Neural crest cell (in vitro differentiated cells): Measurements from ENCODE around the gene DYNLL2. TPM values are rescaled to one million over a fixed set of nuclear protein-coding genes. Genes with fewer than 3 reads are reported as not detected.
"Not testable (repeated sequence)": the region's sequence is repeated elsewhere in the genome, so short reads cannot be mapped to it uniquely, and the experiment has no call there.

Source experiments
- DNase-seq: peaks from one replicate; pipeline ENCODE4 v3.0.0; 2021; ENCODE audit warnings: low read depth, mixed read lengths, low spot score
- H3K27ac Mint-ChIP-seq: one replicate; pipeline ENCODE4 v1.8.0; 2021; ENCODE audit warnings: mild to moderate bottlenecking, mixed read lengths; ENCODE audit not compliant: unreplicated experiment
- H3K27me3 Mint-ChIP-seq: 2 replicates; pipeline ENCODE4 v1.8.0; 2021; ENCODE audit warnings: low read depth, mild to moderate bottlenecking, mixed read lengths
- H3K36me3 Mint-ChIP-seq: 2 replicates; pipeline ENCODE4 v1.8.0; 2021; ENCODE audit warnings: low read depth, mild to moderate bottlenecking, mixed read lengths
- H3K4me1 Mint-ChIP-seq: 2 replicates; pipeline ENCODE4 v1.8.0; 2021; ENCODE audit warnings: mixed read lengths
- H3K4me3 Mint-ChIP-seq: one replicate; pipeline ENCODE4 v1.8.0; 2021; ENCODE audit warnings: mild to moderate bottlenecking, mixed read lengths
- H3K9me3 Mint-ChIP-seq: 2 replicates; pipeline ENCODE4 v1.8.0; 2021; ENCODE audit warnings: mixed read lengths
- total RNA-seq: library from RNA; stranded (reverse); gene quantifications from 2 replicates; pipeline ENCODE4 v1.2.1, GENCODE V29; 2021
- TF ChIP-seq, protein P1 (sequence below): fragments of 200-600 bp; sonication (generic); conservative IDR thresholded peaks from 2 replicates; pipeline ENCODE4 v1.5.0; 2021; ENCODE audit warnings: antibody characterized with exemption, mild to moderate bottlenecking

DYNLL2 gene
- total RNA-seq, 1 donor from 2014 or later, result 95.9 TPM

DNA sequence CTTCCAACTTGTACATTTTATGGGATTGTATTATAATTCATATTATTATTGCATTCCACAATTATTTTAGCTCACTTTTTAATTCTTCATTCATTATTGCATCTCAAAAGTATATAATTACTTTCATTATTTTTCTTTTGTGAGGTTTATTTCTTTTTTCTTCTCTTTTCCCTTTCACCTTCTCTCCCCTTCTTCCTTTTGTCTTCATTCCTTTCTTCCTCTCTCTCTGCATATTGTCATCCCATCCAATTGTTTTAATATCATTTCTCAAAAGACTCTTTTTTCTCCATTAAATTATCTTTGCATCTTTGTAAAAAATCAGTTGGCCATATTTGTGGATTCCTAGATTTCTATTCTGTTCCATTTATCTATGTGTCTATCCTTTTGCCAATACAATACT lies 17.3 kb downstream of the DYNLL2 start:
- Mint-ChIP-seq H3K4me1 (no peaks in the 10 kb centered on the region), H3K27ac (no peak overlapping the region), H3K9me3 (no peaks in the 10 kb centered on the region), H3K27me3 (no peaks in the 10 kb centered on the region), H3K4me3 (no peak overlapping the region), H3K36me3 (peaks cover 10% of the 10 kb centered on the region)
- TF ChIP-seq, protein P1, sequence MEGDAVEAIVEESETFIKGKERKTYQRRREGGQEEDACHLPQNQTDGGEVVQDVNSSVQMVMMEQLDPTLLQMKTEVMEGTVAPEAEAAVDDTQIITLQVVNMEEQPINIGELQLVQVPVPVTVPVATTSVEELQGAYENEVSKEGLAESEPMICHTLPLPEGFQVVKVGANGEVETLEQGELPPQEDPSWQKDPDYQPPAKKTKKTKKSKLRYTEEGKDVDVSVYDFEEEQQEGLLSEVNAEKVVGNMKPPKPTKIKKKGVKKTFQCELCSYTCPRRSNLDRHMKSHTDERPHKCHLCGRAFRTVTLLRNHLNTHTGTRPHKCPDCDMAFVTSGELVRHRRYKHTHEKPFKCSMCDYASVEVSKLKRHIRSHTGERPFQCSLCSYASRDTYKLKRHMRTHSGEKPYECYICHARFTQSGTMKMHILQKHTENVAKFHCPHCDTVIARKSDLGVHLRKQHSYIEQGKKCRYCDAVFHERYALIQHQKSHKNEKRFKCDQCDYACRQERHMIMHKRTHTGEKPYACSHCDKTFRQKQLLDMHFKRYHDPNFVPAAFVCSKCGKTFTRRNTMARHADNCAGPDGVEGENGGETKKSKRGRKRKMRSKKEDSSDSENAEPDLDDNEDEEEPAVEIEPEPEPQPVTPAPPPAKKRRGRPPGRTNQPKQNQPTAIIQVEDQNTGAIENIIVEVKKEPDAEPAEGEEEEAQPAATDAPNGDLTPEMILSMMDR, result no peak
- DNase-seq, result no peak

DNA sequence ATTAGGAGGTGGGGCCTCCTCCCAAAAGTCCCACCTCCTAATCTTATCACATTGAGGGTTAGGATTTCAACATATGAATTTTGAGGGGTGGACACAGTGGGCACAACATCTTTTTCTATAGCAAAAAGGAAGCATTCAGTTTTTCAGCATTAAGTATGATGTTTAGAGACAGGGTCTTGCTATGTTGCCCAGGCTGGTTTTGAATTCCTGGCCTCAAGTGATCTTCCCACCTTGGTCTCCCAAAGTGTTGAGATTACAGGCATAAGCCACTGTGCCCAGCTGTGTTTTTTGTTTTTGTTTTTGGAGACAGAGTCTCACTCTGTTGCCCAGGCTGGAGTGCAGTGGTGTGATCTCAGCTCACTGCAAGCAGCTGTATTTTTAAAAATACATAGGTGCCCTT lies 18.7 kb downstream of the DYNLL2 start:
- H3K4me1 Mint-ChIP-seq, H3K4me3 Mint-ChIP-seq, DNase-seq, H3K36me3 Mint-ChIP-seq, H3K27ac Mint-ChIP-seq, H3K9me3 Mint-ChIP-seq, H3K27me3 Mint-ChIP-seq: not testable (repeated sequence)

DNA sequence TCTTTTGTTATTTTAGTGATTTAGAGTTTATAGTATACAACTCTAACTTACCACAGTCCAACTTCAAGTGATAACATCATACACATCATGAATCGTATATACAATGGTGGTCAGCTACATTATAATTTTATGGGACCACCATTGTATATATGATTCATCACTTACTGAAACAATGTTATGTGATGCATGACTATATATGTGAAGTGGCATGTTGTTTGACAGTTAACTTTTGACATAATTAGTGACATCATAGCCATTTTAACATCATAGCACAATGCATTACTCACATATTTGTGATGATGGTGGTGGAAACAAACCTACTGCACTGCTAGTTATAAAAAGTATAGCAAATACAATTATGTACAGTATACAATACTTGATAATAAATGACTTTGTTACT lies 21.9 kb downstream of the DYNLL2 start:
- H3K4me1 Mint-ChIP-seq, result peaks cover 5% of the 10 kb centered on the region
- no peak overlapping the region for H3K4me3 Mint-ChIP-seq
- peaks cover 6% of the 10 kb centered on the region for H3K36me3 Mint-ChIP-seq
- H3K27me3 Mint-ChIP-seq, result no peaks in the 10 kb centered on the region
- no peaks in the 10 kb centered on the region for H3K9me3 Mint-ChIP-seq
- TF ChIP-seq, protein P1, result no peak
- H3K27ac Mint-ChIP-seq, result no peak overlapping the region
- no peak for DNase-seq

DNA sequence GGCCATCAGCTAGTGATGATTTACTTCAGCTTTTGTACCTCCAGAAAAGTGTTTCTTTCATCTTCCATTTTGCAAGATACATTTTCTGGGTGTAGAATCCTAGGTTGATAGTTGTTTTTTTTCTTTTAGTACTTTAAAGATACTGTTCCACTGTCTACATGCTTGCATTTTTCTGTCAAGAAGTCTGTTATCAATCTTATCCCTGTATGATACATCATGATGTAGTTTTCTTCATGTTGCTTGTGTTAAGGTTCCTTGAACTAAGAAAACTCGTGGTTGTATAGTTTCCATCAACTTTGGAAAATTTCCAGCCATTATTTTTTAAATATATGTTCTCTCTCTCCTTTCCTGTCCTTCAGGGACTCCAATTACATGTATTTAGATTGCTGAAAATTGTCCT lies 24.1 kb downstream of the DYNLL2 start:
- TF ChIP-seq, protein P1, result no peak
- Mint-ChIP-seq H3K36me3 (peaks cover 6% of the 10 kb centered on the region), H3K4me1 (peaks cover 5% of the 10 kb centered on the region), H3K27ac (no peak overlapping the region), H3K4me3 (no peak overlapping the region), H3K27me3 (no peaks in the 10 kb centered on the region), H3K9me3 (no peaks in the 10 kb centered on the region)
- no peak for DNase-seq

DNA sequence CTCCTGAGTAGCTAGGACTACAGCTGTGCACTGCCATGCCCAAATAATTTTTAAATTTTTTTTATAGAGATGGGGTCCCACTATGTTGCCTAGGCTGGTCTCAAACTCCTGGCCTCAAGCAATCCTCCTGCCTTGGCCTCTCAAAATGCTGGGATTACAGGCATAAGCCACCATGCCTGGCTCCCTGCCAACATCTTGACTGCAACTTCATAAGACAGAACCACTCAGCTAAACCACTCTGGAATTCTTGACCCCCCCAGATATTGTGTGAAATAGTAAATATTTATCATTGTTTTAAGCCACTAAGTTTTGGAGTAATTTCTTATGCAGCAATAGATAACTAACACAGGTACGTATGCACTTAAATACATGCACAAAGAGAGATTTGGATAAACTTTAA lies 26.0 kb downstream of the DYNLL2 start:
- H3K4me1 Mint-ChIP-seq, result peaks cover 11% of the 10 kb centered on the region
- peaks cover 8% of the 10 kb centered on the region for H3K27me3 Mint-ChIP-seq
- no peak overlapping the region for H3K4me3 Mint-ChIP-seq
- no peaks in the 10 kb centered on the region for H3K9me3 Mint-ChIP-seq
- no peak for DNase-seq
- TF ChIP-seq, protein P1, result no peak
- no peak overlapping the region for H3K27ac Mint-ChIP-seq
- H3K36me3 Mint-ChIP-seq, result peaks cover 6% of the 10 kb centered on the region

DNA sequence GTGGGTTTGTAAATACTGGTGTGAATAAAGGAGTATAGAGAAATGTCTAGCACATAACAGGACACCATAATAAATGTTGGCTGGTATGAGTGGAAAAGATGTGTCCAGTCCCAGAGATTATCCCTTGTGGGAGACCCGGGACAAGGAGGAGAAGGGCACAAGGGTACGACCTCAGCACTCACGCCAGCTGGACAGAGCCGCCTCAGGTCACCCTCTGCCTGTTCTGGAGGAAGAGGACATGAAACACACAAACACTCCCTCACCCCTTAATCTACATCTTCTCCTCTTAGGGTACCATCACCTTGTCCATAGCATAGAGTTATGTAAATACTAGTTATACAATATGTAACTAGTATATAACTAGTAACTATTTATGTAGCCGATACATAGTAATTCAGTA lies 26.8 kb downstream of the DYNLL2 start:
- H3K27ac Mint-ChIP-seq, result no peak overlapping the region

More for the DNA sequence above, 26.8 kb downstream of the DYNLL2 start:
- Mint-ChIP-seq H3K4me3 (no peak overlapping the region), H3K27me3 (peaks cover 14% of the 10 kb centered on the region), H3K36me3 (peaks cover 6% of the 10 kb centered on the region), H3K4me1 (peaks cover 11% of the 10 kb centered on the region), H3K9me3 (no peaks in the 10 kb centered on the region)
- DNase-seq, result no peak
- TF ChIP-seq, protein P1, result no peak
